Measurements from ENCODE around the gene COL8A2.

GRCh38 chr1:36144413-36144812, 19.4 kb upstream of the COL8A2 start:
- no peak for TF ChIP-seq POLR2A (IDR thresholded peaks at IDR 0.05; ENCODE audit: low read depth, low read length)
- TF ChIP-seq MYC (IDR thresholded peaks at IDR 0.05; ENCODE audit: low read depth, low read length), result no peak
- TF ChIP-seq CTCF (IDR thresholded peaks at IDR 0.05; ENCODE audit: extremely low read depth in 1 of 2, insufficient read depth in 1 of 2, low read depth in 1 of 2, low read length in 2 of 2), result no peak
- no peak for TF ChIP-seq POLR2AphosphoS5 (IDR thresholded peaks at IDR 0.05; ENCODE audit: insufficient read depth, low read depth, low read length)

Data from endothelial cell of umbilical vein (primary cell).